ENCODE measurements around the gene WNT5A.

DNA sequence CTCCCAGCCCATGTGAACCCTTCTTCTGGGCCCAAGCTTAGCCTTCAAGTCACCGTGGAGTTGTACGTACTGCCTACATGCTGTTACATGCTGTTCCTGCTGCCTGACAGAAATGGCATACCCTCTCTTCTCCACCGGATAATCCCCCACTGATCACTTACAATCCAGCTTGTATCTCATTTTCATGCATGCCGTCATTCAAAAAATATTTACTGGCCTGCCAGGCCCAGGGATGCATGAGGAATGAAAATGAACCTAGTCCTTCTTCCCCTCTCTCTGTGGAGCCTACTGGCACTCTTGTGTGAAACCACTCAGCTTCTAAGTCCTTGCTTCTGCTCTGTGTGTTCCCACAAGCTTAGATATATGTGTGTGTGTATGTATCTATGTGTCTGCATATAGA, 60.6 kb downstream of the WNT5A start:
- TF ChIP-seq, protein P1, sequence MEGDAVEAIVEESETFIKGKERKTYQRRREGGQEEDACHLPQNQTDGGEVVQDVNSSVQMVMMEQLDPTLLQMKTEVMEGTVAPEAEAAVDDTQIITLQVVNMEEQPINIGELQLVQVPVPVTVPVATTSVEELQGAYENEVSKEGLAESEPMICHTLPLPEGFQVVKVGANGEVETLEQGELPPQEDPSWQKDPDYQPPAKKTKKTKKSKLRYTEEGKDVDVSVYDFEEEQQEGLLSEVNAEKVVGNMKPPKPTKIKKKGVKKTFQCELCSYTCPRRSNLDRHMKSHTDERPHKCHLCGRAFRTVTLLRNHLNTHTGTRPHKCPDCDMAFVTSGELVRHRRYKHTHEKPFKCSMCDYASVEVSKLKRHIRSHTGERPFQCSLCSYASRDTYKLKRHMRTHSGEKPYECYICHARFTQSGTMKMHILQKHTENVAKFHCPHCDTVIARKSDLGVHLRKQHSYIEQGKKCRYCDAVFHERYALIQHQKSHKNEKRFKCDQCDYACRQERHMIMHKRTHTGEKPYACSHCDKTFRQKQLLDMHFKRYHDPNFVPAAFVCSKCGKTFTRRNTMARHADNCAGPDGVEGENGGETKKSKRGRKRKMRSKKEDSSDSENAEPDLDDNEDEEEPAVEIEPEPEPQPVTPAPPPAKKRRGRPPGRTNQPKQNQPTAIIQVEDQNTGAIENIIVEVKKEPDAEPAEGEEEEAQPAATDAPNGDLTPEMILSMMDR (IDR thresholded peaks at IDR 0.05) = no peak
- TF ChIP-seq ZFX (IDR thresholded peaks at IDR 0.05; ENCODE audit: borderline replicate concordance) = no peak

Measured in 22Rv1 (cell line).